IPS-15b (cell line): ENCODE results near the gene RALGPS1.
"Not testable (repeated sequence)": the region's sequence is repeated elsewhere in the genome, so short reads cannot be mapped to it uniquely, and the experiment has no call there.

Experiments
- H3K27me3 ChIP-seq: one replicate; pipeline ENCODE4 v1.6.1; 2013; ENCODE audit warnings: low read length; ENCODE audit not compliant: control insufficient read depth, insufficient read depth
- H3K36me3 ChIP-seq: one replicate; pipeline ENCODE4 v1.6.1; 2013; ENCODE audit warnings: low read length; ENCODE audit not compliant: control insufficient read depth, insufficient read depth
- H3K4me1 ChIP-seq: one replicate; pipeline ENCODE4 v1.6.1; 2013; ENCODE audit warnings: mild to moderate bottlenecking, low read length; ENCODE audit not compliant: control insufficient read depth, insufficient read depth
- H3K4me3 ChIP-seq: one replicate; pipeline ENCODE4 v1.5.1; 2013; ENCODE audit warnings: low read depth, low read length
- H3K9ac ChIP-seq: one replicate; pipeline ENCODE4 v1.6.1; 2013; ENCODE audit warnings: low read depth, mild to moderate bottlenecking, low read length
- H3K9me3 ChIP-seq: one replicate; pipeline ENCODE4 v1.6.1; 2013; ENCODE audit warnings: mild to moderate bottlenecking, low read length; ENCODE audit not compliant: control insufficient read depth, insufficient read depth

RALGPS1 gene

GRCh38 chr9:127167560-127168326 is 253.2 kb downstream of the RALGPS1 start:
- H3K4me1 ChIP-seq = no peaks in the 10 kb centered on the region
- H3K9ac ChIP-seq = no peak overlapping the region
- no peaks in the 10 kb centered on the region for H3K36me3 ChIP-seq
- no peaks in the 10 kb centered on the region for H3K9me3 ChIP-seq
- H3K4me3 ChIP-seq = no peak overlapping the region
- H3K27me3 ChIP-seq = no peaks in the 10 kb centered on the region

GRCh38 chr9:127168756-127169574 is 254.4 kb downstream of the RALGPS1 start:
- Histone ChIP-seq H3K27me3 (no peaks in the 10 kb centered on the region), H3K9ac (no peak overlapping the region), H3K4me1 (no peaks in the 10 kb centered on the region), H3K4me3 (no peak overlapping the region), H3K9me3 (no peaks in the 10 kb centered on the region), H3K36me3 (no peaks in the 10 kb centered on the region)

- no peaks in the 10 kb centered on the region for H3K36me3 ChIP-seq
- H3K4me3 ChIP-seq = no peak overlapping the region
- H3K4me1 ChIP-seq = no peaks in the 10 kb centered on the region
- no peak overlapping the region for H3K9ac ChIP-seq
- H3K27me3 ChIP-seq = no peaks in the 10 kb centered on the region
- H3K9me3 ChIP-seq = no peaks in the 10 kb centered on the region
These were observed 254.9 kb downstream of the RALGPS1 start for GRCh38 chr9:127169575-127169883.

DNA sequence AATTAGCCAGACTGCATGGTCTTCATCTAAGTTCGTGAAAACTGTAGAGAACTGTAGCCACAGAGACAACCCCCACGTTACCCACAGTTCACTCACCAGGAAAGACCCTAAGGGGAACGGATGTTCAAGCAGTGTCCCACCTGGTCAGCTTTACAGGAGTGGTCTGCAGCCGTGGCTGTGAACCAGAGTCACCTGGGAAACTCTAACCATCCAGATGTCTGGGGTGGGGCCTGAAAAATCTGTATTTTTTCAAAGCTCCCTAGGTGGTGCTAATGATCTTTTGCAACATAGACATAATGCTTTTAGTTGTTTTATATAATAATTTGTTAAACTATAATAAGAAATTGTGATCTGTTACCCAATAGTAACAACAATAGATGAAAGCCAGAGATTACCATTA is 255.5 kb downstream of the RALGPS1 start:
- Histone ChIP-seq H3K4me1 (no peaks in the 10 kb centered on the region), H3K4me3 (no peak overlapping the region), H3K36me3 (no peaks in the 10 kb centered on the region), H3K9ac (no peak overlapping the region), H3K27me3 (no peaks in the 10 kb centered on the region), H3K9me3 (no peaks in the 10 kb centered on the region)

GRCh38 chr9:127170652-127171051 is 256.1 kb downstream of the RALGPS1 start:
- no peaks in the 10 kb centered on the region for H3K27me3 ChIP-seq
- H3K4me3 ChIP-seq = no peak overlapping the region
- H3K36me3 ChIP-seq = no peaks in the 10 kb centered on the region
- no peaks in the 10 kb centered on the region for H3K4me1 ChIP-seq
- no peak overlapping the region for H3K9ac ChIP-seq
- H3K9me3 ChIP-seq = no peaks in the 10 kb centered on the region

DNA sequence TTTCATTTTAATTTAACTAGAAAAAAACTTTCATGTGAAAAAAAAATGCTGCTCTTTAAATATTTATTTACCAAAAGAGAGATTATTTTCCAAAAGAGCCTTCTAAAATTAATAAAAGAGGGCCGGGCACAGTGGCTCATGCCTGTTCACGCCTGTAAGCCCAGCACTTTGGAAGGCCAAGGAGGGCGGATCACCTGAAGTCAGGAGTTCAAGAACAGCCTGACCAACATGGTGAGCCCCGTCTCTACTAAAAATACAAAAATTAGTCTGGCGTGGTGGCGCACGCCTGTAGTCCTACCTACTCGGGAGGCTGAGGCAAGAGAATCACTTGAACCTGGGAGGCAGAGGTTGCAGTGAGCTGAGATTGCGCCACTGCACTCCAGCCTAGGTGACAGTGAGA is 256.8 kb downstream of the RALGPS1 start:
- not testable (repeated sequence) for H3K27me3 ChIP-seq, H3K4me3 ChIP-seq, H3K9me3 ChIP-seq, H3K4me1 ChIP-seq, H3K36me3 ChIP-seq, H3K9ac ChIP-seq

DNA sequence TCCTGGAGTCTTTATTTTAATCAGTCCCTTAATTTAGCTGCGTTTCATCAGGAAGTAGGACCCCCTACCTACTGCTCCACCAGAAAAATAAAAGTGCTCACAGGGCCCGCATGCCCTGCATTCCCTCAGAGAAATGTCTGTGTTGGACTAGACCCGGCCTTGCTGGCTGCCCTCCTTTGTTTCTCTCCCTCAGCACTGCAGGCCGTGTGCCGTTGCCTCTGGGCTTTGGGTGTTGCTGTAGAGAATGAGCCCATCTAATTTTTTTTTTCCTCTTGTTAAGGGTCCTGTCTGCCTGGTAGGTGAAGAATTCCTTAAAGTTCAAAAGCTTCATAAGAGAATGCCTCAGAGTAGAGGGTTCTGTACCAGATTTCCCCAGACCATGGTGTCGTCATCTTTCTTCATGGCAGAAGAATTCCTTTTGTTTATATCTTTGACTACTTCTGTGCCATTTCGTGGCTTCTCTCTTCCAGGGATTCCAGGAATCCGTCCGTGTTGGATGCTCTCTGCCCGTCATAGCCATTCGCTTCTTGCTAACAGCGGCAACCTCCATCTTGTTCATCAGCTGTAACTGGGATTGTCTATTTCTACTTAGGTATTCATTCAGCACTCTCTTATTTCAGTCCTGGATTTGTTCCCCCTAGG is 257.6 kb downstream of the RALGPS1 start:
- no peak overlapping the region for H3K9ac ChIP-seq
- H3K36me3 ChIP-seq = no peaks in the 10 kb centered on the region
- H3K27me3 ChIP-seq = no peaks in the 10 kb centered on the region
- H3K4me1 ChIP-seq = no peaks in the 10 kb centered on the region
- H3K9me3 ChIP-seq = no peaks in the 10 kb centered on the region
- no peak overlapping the region for H3K4me3 ChIP-seq

GRCh38 chr9:127173063-127173462 is 258.5 kb downstream of the RALGPS1 start:
- Histone ChIP-seq H3K4me1 (no peaks in the 10 kb centered on the region), H3K4me3 (no peak overlapping the region), H3K27me3 (no peaks in the 10 kb centered on the region), H3K9me3 (no peaks in the 10 kb centered on the region), H3K36me3 (no peaks in the 10 kb centered on the region), H3K9ac (no peak overlapping the region)

DNA sequence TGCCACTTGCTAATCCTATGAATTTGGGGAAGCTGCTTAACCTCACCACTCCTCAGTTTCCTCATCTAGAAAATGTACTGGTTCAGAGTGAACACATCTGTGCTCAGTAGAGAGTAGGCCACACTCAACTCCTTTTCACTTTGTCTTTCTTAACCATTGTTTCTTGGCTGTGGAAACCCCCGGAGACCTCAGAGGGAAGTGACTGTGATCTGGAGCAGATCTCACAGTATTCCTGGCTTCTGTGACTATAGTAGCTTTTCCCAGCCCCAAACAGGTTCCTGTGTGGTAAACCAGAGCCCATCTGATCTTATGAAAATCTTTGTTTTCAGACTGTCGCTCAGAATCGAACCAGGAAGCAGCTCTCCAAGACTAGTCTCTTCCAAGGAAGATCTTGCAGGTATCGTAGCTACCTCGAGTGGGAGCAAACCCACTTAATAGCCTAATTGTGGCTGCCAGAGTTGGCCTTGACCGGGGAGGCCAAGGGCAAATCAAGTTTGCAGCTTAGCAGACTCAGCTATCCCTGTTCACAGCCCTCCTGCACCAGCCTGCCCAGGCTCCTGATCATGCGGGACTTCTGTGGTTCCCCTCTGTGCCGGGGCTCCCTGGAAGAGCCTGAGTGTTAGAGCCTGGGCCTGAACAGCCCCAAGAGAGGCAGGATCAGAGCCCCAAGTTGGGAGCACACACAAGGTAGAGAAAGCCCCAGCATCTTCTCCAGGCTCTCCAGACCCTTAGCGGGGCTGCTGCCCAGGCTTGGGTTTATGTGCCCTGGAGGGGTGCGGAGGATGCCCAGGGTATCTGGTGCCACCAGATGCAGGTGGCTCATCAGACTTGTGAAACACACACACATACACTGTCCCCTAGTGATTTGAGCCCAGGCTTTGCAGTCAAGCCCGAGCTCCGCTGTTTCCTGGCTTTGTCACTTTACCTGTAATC is 260.1 kb downstream of the RALGPS1 start:
- Histone ChIP-seq H3K27me3 (no peaks in the 10 kb centered on the region), H3K36me3 (no peaks in the 10 kb centered on the region), H3K4me3 (no peak overlapping the region), H3K4me1 (no peaks in the 10 kb centered on the region), H3K9ac (no peak overlapping the region), H3K9me3 (no peaks in the 10 kb centered on the region)

- Histone ChIP-seq H3K4me3 (no peak overlapping the region), H3K4me1 (no peaks in the 10 kb centered on the region), H3K9ac (no peak overlapping the region), H3K36me3 (no peaks in the 10 kb centered on the region), H3K9me3 (no peaks in the 10 kb centered on the region), H3K27me3 (no peaks in the 10 kb centered on the region)
These were observed 260.7 kb downstream of the RALGPS1 start for GRCh38 chr9:127175319-127175715.

DNA sequence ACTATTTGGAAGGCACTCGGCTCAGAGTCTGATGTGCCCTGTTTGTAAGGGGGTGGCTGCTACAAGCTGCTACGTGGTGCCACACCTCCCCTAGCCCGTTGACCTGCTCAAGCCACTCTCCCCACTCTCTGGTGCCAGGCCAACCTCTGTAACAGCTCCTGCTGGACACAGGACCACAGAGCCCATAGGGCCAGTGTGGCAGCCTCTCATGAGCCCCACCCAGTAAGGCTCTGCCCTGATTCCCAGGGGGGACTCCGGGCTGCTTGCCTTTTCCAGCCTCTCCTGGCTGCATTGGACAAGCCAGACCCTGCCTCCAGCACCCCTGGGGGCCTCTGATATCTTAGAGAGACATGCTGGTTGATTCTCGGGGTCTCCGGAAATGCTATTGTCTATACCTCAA is 261.2 kb downstream of the RALGPS1 start:
- H3K27me3 ChIP-seq = no peaks in the 10 kb centered on the region
- H3K36me3 ChIP-seq = no peaks in the 10 kb centered on the region
- H3K4me3 ChIP-seq = no peak overlapping the region
- no peak overlapping the region for H3K9ac ChIP-seq
- no peaks in the 10 kb centered on the region for H3K4me1 ChIP-seq
- no peaks in the 10 kb centered on the region for H3K9me3 ChIP-seq
